ENCODE measurements around the gene KNSTRN. TPM values are rescaled to one million over a fixed set of nuclear protein-coding genes. Genes with fewer than 3 reads are reported as not detected.
A peak's percentile ranks its signal among the peaks of the same experiment; 100 is the strongest.

KNSTRN gene
- total and polyA plus RNA-seq, 2 experiments from 2014 or later = 67.9 to 80.4 TPM

GRCh38 chr15:40336744-40337122 is 45.8 kb upstream of the KNSTRN start:
- H3K27me3 Mint-ChIP-seq (ENCODE audit: insufficient read depth, low read depth, poor library complexity) = peaks cover 20% of the 10 kb centered on the region
- Histone ChIP-seq H3K79me2 (replicated peaks; ENCODE audit: insufficient read depth) (no peaks in the 10 kb centered on the region), H3K27ac (ENCODE audit: low read depth) (no peak overlapping the region), H2AFZ (no peak overlapping the region), H3F3A (replicated peaks; ENCODE audit: low read depth) (0 out of 2 replicates have a peak, but pooled peaks cover 4% of the 10 kb centered on the region), H3K4me3 (no peak overlapping the region), H3K9me2 (ENCODE audit: insufficient read depth) (0 out of 2 replicates have a peak, but pooled peaks cover 2% of the 10 kb centered on the region), H3K27me3 (ENCODE audit: insufficient read depth) (no peaks in the 10 kb centered on the region), H3K36me3 (ENCODE audit: insufficient read depth) (no peaks in the 10 kb centered on the region), H4K20me1 (replicated peaks; ENCODE audit: insufficient read depth) (no peaks in the 10 kb centered on the region), H3K4me1 (ENCODE audit: insufficient read depth) (peaks cover 4% of the 10 kb centered on the region; the same call in 1 of the 2 replicates), H3K4me2 (no peak overlapping the region)
- no peak overlapping the region for H3K27ac Mint-ChIP-seq
- TF ChIP-seq POLR2AphosphoS5 (IDR thresholded peaks at IDR 0.05; ENCODE audit: low read depth) = no peak
- no peak for TF ChIP-seq JUNB (IDR thresholded peaks at IDR 0.05; ENCODE audit: unreplicated experiment)
- TF ChIP-seq ZNF114 (CRISPR knock-in tag; IDR thresholded peaks at IDR 0.05) = no peak
- TF ChIP-seq, protein P1, sequence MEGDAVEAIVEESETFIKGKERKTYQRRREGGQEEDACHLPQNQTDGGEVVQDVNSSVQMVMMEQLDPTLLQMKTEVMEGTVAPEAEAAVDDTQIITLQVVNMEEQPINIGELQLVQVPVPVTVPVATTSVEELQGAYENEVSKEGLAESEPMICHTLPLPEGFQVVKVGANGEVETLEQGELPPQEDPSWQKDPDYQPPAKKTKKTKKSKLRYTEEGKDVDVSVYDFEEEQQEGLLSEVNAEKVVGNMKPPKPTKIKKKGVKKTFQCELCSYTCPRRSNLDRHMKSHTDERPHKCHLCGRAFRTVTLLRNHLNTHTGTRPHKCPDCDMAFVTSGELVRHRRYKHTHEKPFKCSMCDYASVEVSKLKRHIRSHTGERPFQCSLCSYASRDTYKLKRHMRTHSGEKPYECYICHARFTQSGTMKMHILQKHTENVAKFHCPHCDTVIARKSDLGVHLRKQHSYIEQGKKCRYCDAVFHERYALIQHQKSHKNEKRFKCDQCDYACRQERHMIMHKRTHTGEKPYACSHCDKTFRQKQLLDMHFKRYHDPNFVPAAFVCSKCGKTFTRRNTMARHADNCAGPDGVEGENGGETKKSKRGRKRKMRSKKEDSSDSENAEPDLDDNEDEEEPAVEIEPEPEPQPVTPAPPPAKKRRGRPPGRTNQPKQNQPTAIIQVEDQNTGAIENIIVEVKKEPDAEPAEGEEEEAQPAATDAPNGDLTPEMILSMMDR (conservative IDR thresholded peaks at IDR 0.05; ENCODE audit: low read depth in 2 of 2) = peak; percentile 56 to 78
- TF ChIP-seq NANOG (IDR thresholded peaks at IDR 0.05; ENCODE audit: borderline replicate concordance) = no peak
- H3K4me3 Mint-ChIP-seq = no peak overlapping the region; the same call in 2 of the 3 replicates
- peak; percentile 72 for DNase-seq (ENCODE audit: low spot score)
- H3K9me3 Mint-ChIP-seq = no peaks in the 10 kb centered on the region
- peaks cover 4% of the 10 kb centered on the region; the same call in 1 of the 3 replicates for H3K36me3 Mint-ChIP-seq (ENCODE audit: low read depth)
- peaks cover 44% of the 10 kb centered on the region for H3K4me1 Mint-ChIP-seq
- ATAC-seq = peak; percentile 30

- Histone ChIP-seq H3K4me1 (ENCODE audit: insufficient read depth) (peaks cover 4% of the 10 kb centered on the region; the same call in 1 of the 2 replicates), H3K27ac (ENCODE audit: low read depth) (no peak overlapping the region), H3K4me2 (peak overlapping the region; percentile 63), H4K20me1 (replicated peaks; ENCODE audit: insufficient read depth) (no peaks in the 10 kb centered on the region), H3K4me3 (peak overlapping the region; percentile 34; the same call in 1 of the 2 replicates), H3K9me2 (ENCODE audit: insufficient read depth) (0 out of 2 replicates have a peak, but pooled peaks cover 2% of the 10 kb centered on the region), H3F3A (replicated peaks; ENCODE audit: low read depth) (0 out of 2 replicates have a peak, but pooled peaks cover 4% of the 10 kb centered on the region), H2AFZ (peak overlapping the region; percentile 89), H3K27me3 (ENCODE audit: insufficient read depth) (no peaks in the 10 kb centered on the region), H3K36me3 (ENCODE audit: insufficient read depth) (no peaks in the 10 kb centered on the region), H3K79me2 (replicated peaks; ENCODE audit: insufficient read depth) (no peaks in the 10 kb centered on the region)
- Mint-ChIP-seq H3K27ac (no peak overlapping the region), H3K4me1 (peaks cover 44% of the 10 kb centered on the region), H3K9me3 (no peaks in the 10 kb centered on the region), H3K4me3 (no peak overlapping the region), H3K27me3 (ENCODE audit: insufficient read depth, low read depth, poor library complexity) (peaks cover 20% of the 10 kb centered on the region), H3K36me3 (ENCODE audit: low read depth) (no peaks in the 10 kb centered on the region; the same call in 2 of the 3 replicates)
- no peak for DNase-seq (ENCODE audit: low spot score)
- ATAC-seq = peak; percentile 2
- TF ChIP-seq, protein P1 (conservative IDR thresholded peaks at IDR 0.05; ENCODE audit: low read depth in 2 of 2) = no peak
- no peak for TF ChIP-seq EZH2 (IDR thresholded peaks at IDR 0.05; ENCODE audit: low read depth, unreplicated experiment)
- no peak for TF ChIP-seq POLR2AphosphoS5 (IDR thresholded peaks at IDR 0.05; ENCODE audit: low read depth)
- no peak for TF ChIP-seq JUNB (IDR thresholded peaks at IDR 0.05; ENCODE audit: unreplicated experiment)
- TF ChIP-seq NANOG (IDR thresholded peaks at IDR 0.05; ENCODE audit: borderline replicate concordance) = no peak
- no peak for TF ChIP-seq CREB1 (CRISPR knock-in tag; IDR thresholded peaks at IDR 0.05; ENCODE audit: low read depth)
- no peak for TF ChIP-seq EZH2phosphoT487 (IDR thresholded peaks at IDR 0.05; ENCODE audit: unreplicated experiment)
- no peak for TF ChIP-seq ZNF331 (CRISPR knock-in tag; IDR thresholded peaks at IDR 0.05; ENCODE audit: low read depth)
- TF ChIP-seq ETS1 (IDR thresholded peaks at IDR 0.05) = no peak; the same call in 1 of the 2 replicates
- TF ChIP-seq ZNF114 (CRISPR knock-in tag; IDR thresholded peaks at IDR 0.05) = no peak
- TF ChIP-seq REST (IDR thresholded peaks at IDR 0.05; ENCODE audit: unreplicated experiment) = no peak
- no peak for TF ChIP-seq STAT1 (IDR thresholded peaks at IDR 0.05; ENCODE audit: unreplicated experiment)
These were observed 44.9 kb upstream of the KNSTRN start for GRCh38 chr15:40337597-40337996.

All from GM23338 (cell line).